ENCODE data around the gene SUMF1.

DNA sequence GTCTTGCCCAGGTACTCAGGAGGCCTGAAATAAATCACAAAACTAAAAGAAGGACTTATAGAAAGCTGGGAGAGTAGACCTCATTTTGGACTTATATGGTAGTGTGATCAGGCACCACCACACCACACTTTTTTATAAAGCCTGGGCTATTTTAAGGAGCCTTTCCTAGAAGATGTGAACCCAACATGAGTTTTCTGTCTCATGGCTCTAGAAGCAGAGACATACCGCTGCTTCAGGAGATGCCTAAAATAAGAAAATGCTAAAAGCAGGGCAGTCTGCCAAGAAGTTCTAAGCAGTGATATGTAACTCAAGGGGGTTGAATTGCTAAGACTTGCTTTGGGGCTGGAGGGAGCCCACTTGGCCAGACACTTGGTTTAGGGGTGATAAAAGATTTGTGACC is 49.6 kb downstream of the SUMF1 start:
- TF ChIP-seq, protein P1, sequence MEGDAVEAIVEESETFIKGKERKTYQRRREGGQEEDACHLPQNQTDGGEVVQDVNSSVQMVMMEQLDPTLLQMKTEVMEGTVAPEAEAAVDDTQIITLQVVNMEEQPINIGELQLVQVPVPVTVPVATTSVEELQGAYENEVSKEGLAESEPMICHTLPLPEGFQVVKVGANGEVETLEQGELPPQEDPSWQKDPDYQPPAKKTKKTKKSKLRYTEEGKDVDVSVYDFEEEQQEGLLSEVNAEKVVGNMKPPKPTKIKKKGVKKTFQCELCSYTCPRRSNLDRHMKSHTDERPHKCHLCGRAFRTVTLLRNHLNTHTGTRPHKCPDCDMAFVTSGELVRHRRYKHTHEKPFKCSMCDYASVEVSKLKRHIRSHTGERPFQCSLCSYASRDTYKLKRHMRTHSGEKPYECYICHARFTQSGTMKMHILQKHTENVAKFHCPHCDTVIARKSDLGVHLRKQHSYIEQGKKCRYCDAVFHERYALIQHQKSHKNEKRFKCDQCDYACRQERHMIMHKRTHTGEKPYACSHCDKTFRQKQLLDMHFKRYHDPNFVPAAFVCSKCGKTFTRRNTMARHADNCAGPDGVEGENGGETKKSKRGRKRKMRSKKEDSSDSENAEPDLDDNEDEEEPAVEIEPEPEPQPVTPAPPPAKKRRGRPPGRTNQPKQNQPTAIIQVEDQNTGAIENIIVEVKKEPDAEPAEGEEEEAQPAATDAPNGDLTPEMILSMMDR (optimal IDR thresholded peaks at IDR 0.05 in 1 of 3, IDR thresholded peaks at IDR 0.05 in 1 of 3, conservative IDR thresholded peaks at IDR 0.05 in 1 of 3; ENCODE audit: extremely low read depth in 1 of 3, insufficient read depth in 2 of 3, low read length in 3 of 3): no peak
- no peak for TF ChIP-seq EZH2 (IDR thresholded peaks at IDR 0.05; ENCODE audit: low read length)

All from keratinocyte (primary cell).